GM19240 (cell line): Measurements from ENCODE around the gene MMP12.
"Not testable (repeated sequence)": the region's sequence is repeated elsewhere in the genome, so short reads cannot be mapped to it uniquely, and the experiment has no call there.

Source experiments
- DNase-seq: peaks from one replicate; pipeline ENCODE4 v3.0.0; 2011; ENCODE audit warnings: low spot score; ENCODE audit not compliant: insufficient read length

The MMP12 gene

GRCh38 chr11:102874852-102875251 lies at the start of gene MMP12:
Gene MMP12 (minus strand): TSS chr11:102874982. CDS start chr11:102874937, 45 bp downstream.
- no peak for DNase-seq

- no peak for DNase-seq
Measured at GRCh38 chr11:102921587-102922220, 46.9 kb upstream of the MMP12 start.

- no peak for DNase-seq
Measured at GRCh38 chr11:102920118-102920684, 45.4 kb upstream of the MMP12 start.

- DNase-seq = no peak
Measured at GRCh38 chr11:102915044-102915375, 40.2 kb upstream of the MMP12 start.

GRCh38 chr11:102914238-102915043 lies 39.7 kb upstream of the MMP12 start:
- DNase-seq = no peak

GRCh38 chr11:102912482-102912830 lies 37.7 kb upstream of the MMP12 start:
- no peak for DNase-seq

GRCh38 chr11:102911758-102912481 lies 37.1 kb upstream of the MMP12 start:
- DNase-seq = no peak

GRCh38 chr11:102905848-102906247 lies 31.1 kb upstream of the MMP12 start:
- not testable (repeated sequence) for DNase-seq

GRCh38 chr11:102903895-102904294 lies 29.1 kb upstream of the MMP12 start:
- DNase-seq = not testable (repeated sequence)

- DNase-seq = no peak
Measured at GRCh38 chr11:102900346-102900745, 25.6 kb upstream of the MMP12 start.

GRCh38 chr11:102891736-102892135 lies 17.0 kb upstream of the MMP12 start:
- DNase-seq = no peak

- DNase-seq = no peak
Measured at GRCh38 chr11:102886999-102887398, 12.2 kb upstream of the MMP12 start.

- DNase-seq = no peak
Measured at GRCh38 chr11:102883141-102883540, 8.4 kb upstream of the MMP12 start.

GRCh38 chr11:102882389-102883024 lies 7.7 kb upstream of the MMP12 start:
- no peak for DNase-seq

- DNase-seq = no peak
Measured at GRCh38 chr11:102879801-102880200, 5.0 kb upstream of the MMP12 start.

GRCh38 chr11:102878595-102878994 lies 3.8 kb upstream of the MMP12 start:
- no peak for DNase-seq

GRCh38 chr11:102869354-102869964 lies 5.3 kb downstream of the MMP12 start:
- DNase-seq = not testable (repeated sequence)

GRCh38 chr11:102868339-102868738 lies 6.4 kb downstream of the MMP12 start:
- no peak for DNase-seq

GRCh38 chr11:102864724-102865123 lies 10.1 kb downstream of the MMP12 start:
- no peak for DNase-seq

- DNase-seq = no peak
Measured at GRCh38 chr11:102853956-102854355, 20.8 kb downstream of the MMP12 start.

- no peak for DNase-seq
Measured at GRCh38 chr11:102853055-102853454, 21.7 kb downstream of the MMP12 start.
